GM21717 (cell line): ENCODE measurements around the gene PITX3.

Experiments used
- ATAC-seq: cut with Tn5 transposase; IDR thresholded peaks from one replicate; pipeline ENCODE4 v1.9.1; 2021; ENCODE audit warnings: mild to moderate bottlenecking, moderate library complexity; ENCODE audit not compliant: unreplicated experiment

Gene PITX3

DNA sequence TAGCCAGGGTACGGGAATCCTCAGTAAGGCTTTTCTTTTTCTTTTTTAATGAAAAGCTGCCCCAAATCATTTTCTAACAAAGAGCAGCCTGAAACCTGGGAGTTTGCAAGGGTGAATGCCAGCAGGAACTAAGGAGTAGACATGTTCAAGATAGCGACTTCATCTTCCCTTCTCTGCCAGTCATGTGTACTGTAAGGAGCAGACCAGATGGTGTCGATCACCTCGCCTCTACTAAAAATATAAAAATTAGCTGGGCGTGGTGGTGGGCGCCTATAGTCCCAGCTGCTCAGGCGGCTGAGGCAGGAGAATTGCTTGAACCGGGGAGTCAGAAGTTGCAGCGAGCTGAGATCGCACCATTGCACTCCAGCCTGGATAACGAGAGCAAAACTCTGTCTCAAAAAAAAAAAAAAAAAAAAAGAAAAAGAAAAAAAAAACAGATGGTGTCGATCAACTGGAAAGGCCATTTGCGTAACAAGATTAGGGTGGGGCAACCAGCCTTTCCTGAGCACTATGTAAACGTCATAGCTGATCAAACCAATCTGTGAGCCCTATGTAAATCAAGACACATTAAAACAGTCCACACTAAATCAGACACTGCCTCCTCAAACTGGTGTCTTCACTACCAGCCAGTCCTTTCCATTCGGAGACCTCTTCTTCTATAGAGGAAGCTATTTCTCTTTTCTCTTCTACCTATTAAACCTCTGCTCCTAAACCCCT is 55.3 kb downstream of the PITX3 start:
- ATAC-seq = no peak

- ATAC-seq = no peak
Observed at GRCh38 chr10:102185272-102185671, 56.0 kb downstream of the PITX3 start.

GRCh38 chr10:102184606-102185005 is 56.7 kb downstream of the PITX3 start:
- ATAC-seq = no peak
